Peyer's patch (tissue), 4 donors: ENCODE data around the gene DPF1. TPM values are rescaled to one million over a fixed set of nuclear protein-coding genes. Genes with fewer than 3 reads are reported as not detected.

Experiments
- DNase-seq, 3 donors: peaks; one replicate each; pipeline ENCODE4 v3.0.0-alpha.2; 2017 to 2019
- H3K27ac ChIP-seq, 4 donors: fragments of 200-600 bp; sonication (generic); one replicate each; pipeline ENCODE4 v1.5.1; 2016 to 2019
- H3K27me3 ChIP-seq, 2 donors: fragments of 200-600 bp; sonication (generic); one replicate each; pipeline ENCODE4 v1.5.1; 2019
- H3K36me3 ChIP-seq, 3 donors: fragments of 200-600 bp; sonication (generic); one replicate each; pipeline ENCODE4 v1.5.1; 2016 to 2019
- H3K4me1 ChIP-seq, 4 donors: fragments of 200-600 bp; sonication (generic); one replicate each; pipeline ENCODE4 v1.5.1; 2016 to 2019
- H3K4me3 ChIP-seq, 4 donors: fragments of 200-600 bp; sonication (generic); 1 replicate in 3 of 4; 2 replicates in 1 of 4; pipeline ENCODE4 v1.5.1; 2016 to 2019; ENCODE audit warnings: mild to moderate bottlenecking in 1 of 4
- H3K9me3 ChIP-seq, 4 donors: fragments of 200-600 bp; sonication (generic); one replicate each; pipeline ENCODE4 v1.5.1; 2016 to 2019; ENCODE audit warnings: mild to moderate bottlenecking in 1 of 4
- CTCF ChIP-seq, 6 experiments: fragments of 450-650 bp in 4 of 6; fragments of 200-600 bp in 2 of 6; sonication (generic) in 1 of 6; IDR thresholded peaks; one replicate each; pipeline ENCODE4 v1.5.1; 2017 to 2019; ENCODE audit warnings: antibody characterized with exemption in 6 of 6, mild to moderate bottlenecking in 3 of 6, moderate library complexity in 1 of 6
- POLR2A ChIP-seq, 2 donors: fragments of 450-650 bp; IDR thresholded peaks; one replicate each; pipeline ENCODE4 v1.5.1; 2017; ENCODE audit warnings: antibody characterized with exemption in 2 of 2, mild to moderate bottlenecking in 2 of 2, moderate library complexity in 2 of 2
- total RNA-seq, 4 donors: library from RNA; depleted of rRNA; stranded (reverse); fragments of >200 nt; gene quantifications; one replicate each; pipeline ENCODE4 v1.1.0, GENCODE V29; 2016

Gene DPF1
- total RNA-seq, 4 donors from 2014 or later = not detected

DNA sequence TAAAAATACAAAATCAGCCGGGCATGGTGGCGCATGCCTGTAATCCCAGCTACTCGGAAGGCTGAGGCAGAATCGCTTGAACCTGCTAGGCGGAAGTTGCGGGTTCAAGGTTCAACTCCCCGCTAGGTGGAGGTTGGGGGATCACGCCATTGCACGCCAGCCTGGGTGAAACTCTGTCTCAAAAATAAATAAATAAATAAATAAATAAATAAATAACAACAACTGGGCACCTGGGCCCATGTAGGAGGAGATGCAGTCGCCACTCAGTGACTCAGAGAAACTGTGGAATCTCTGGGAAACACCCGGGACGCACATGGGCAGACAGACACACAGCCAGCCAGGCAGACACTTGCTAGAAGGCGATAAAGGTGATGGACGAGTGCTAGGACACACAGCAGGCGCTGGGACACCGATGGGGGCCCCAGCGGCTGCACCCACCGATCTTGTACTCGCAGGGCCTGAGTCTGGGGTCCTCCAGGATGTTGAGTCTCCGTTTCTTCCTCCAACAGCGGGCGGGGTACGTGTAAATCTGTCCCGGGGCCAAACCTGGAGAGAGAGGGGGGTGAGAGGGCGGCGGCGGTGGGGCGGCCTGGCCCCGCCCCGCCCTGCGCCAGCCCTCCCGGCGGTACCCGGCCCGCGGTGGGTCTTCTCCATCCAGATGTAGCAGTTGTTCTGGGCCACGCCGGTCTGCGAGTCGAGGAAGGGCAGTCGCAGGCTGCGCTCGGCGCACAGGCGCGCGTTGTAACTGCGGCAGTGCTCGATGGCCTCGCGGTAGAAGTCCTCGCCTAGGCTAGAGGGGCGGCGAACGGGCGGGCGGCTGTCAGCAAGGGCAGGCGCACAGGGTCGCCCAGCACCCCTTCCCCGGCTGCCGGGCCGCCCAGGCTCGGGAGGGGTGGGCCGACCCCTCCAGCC is 1.8 kb downstream of the DPF1 start:
- no peak for DNase-seq
- Histone ChIP-seq H3K9me3 (no peaks in the 10 kb centered on the region), H3K27me3 (peaks cover 0 to 14% of the 10 kb centered on the region in 2 donors), H3K36me3 (no peaks in the 10 kb centered on the region), H3K4me3 (no peak overlapping the region), H3K27ac (no peak overlapping the region), H3K4me1 (peaks cover 0 to 11% (median 8%) of the 10 kb centered on the region in 4 donors)
- TF ChIP-seq CTCF (IDR thresholded peaks at IDR 0.05) (no peak), POLR2A (IDR thresholded peaks at IDR 0.05) (no peak)

- TF ChIP-seq POLR2A (IDR thresholded peaks at IDR 0.05) = no peak
- DNase-seq = no peak
- peaks cover 0 to 11% (median 8%) of the 10 kb centered on the region in 4 donors for H3K4me1 ChIP-seq
- H3K27ac ChIP-seq = no peak overlapping the region
- no peak overlapping the region for H3K4me3 ChIP-seq
- no peaks in the 10 kb centered on the region for H3K36me3 ChIP-seq
- H3K9me3 ChIP-seq = no peaks in the 10 kb centered on the region
- H3K27me3 ChIP-seq = peaks cover 0 to 12% of the 10 kb centered on the region in 2 donors
Measured at GRCh38 chr19:38221421-38221820, 2.6 kb downstream of the DPF1 start.

DNA sequence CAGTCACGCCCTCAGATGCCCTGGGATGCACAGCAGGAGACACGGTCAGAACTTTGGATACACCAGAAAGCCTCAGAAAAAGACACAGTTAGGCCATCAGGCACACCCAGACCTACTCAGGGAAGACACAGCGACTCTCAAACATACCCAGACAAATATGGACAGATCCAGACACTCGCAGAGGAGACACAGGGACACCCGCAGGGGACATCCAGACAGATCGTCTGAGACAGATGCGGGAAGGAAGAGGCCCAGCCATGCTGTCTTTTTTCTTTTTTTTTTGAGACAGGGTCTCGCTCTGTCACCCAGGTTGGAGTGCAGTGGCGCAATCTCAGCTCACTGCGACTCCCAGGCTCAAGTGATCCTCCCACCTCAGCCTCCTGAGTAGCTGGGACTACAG is 4.8 kb downstream of the DPF1 start:
- TF ChIP-seq CTCF (IDR thresholded peaks at IDR 0.05) (no peak), POLR2A (IDR thresholded peaks at IDR 0.05) (no peak)
- no peak overlapping the region for H3K4me3 ChIP-seq
- H3K27ac ChIP-seq = no peak overlapping the region
- no peak for DNase-seq
- no peaks in the 10 kb centered on the region for H3K9me3 ChIP-seq
- H3K27me3 ChIP-seq = peaks cover 0 to 7% of the 10 kb centered on the region in 2 donors
- H3K36me3 ChIP-seq = no peaks in the 10 kb centered on the region
- peaks cover 0 to 8% (median 7%) of the 10 kb centered on the region in 4 donors for H3K4me1 ChIP-seq

- Histone ChIP-seq H3K27me3 (no peaks in the 10 kb centered on the region), H3K9me3 (no peaks in the 10 kb centered on the region), H3K4me3 (no peak overlapping the region), H3K36me3 (no peaks in the 10 kb centered on the region), H3K4me1 (no peaks in the 10 kb centered on the region), H3K27ac (no peak overlapping the region)
- no peak for DNase-seq
- TF ChIP-seq CTCF (IDR thresholded peaks at IDR 0.05) = no peak
- TF ChIP-seq POLR2A (IDR thresholded peaks at IDR 0.05) = no peak
Measured at GRCh38 chr19:38218204-38218603, 5.8 kb downstream of the DPF1 start.

GRCh38 chr19:38216785-38217641 is 7.0 kb downstream of the DPF1 start:
- no peaks in the 10 kb centered on the region for H3K27me3 ChIP-seq
- H3K27ac ChIP-seq = no peak overlapping the region
- no peaks in the 10 kb centered on the region for H3K9me3 ChIP-seq
- TF ChIP-seq POLR2A (IDR thresholded peaks at IDR 0.05) = no peak
- no peak for TF ChIP-seq CTCF (IDR thresholded peaks at IDR 0.05)
- DNase-seq = no peak
- H3K36me3 ChIP-seq = no peaks in the 10 kb centered on the region
- H3K4me3 ChIP-seq = no peak overlapping the region
- no peaks in the 10 kb centered on the region for H3K4me1 ChIP-seq
